Head of caudate nucleus (tissue), 42 donors: Measurements from ENCODE around the gene F2.

Experiments used
- DNase-seq, 42 donors: peaks; one replicate each; pipeline versions ENCODE4 v3.0.0 to v3.0.0-alpha.2; 2020 to 2021; ENCODE audit warnings: mixed read lengths in 7 of 42
- intact Hi-C: fragments of 100-400 bp; cut with DNase I; formaldehyde crosslinking; loops from one replicate; pipeline ENCODE4 v1.15.0; 2022

Gene F2

DNA sequence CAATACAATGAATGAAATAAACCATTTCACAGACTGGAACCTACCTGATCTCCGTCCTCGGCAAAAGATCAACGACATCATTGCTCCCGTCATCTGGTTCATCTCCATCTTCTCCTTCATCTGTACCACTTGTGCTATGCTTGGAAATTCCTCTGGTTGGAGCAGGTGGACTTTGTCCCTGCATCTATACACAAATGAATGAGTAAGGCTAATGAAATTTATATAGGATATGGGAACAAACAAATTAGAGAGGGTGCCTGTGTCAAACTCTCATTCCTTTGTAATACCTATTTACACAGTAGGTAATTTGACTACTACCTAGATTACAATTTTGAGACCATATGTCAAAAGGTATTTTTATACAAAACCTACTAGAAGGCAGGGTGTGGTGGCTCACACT, 59.4 kb downstream of the F2 start:
- intact Hi-C loops: no loop called here

More for the DNA sequence above, 59.4 kb downstream of the F2 start:
- DNase-seq: no peak
